IPS-NIHi7 (cell line): ENCODE results near the gene AOPEP.

Experiments used
- DNase-seq: peaks from one replicate; pipeline ENCODE4 v3.0.0; 2012; ENCODE audit warnings: mixed read lengths; ENCODE audit errors: extremely low spot score

The AOPEP gene

DNA sequence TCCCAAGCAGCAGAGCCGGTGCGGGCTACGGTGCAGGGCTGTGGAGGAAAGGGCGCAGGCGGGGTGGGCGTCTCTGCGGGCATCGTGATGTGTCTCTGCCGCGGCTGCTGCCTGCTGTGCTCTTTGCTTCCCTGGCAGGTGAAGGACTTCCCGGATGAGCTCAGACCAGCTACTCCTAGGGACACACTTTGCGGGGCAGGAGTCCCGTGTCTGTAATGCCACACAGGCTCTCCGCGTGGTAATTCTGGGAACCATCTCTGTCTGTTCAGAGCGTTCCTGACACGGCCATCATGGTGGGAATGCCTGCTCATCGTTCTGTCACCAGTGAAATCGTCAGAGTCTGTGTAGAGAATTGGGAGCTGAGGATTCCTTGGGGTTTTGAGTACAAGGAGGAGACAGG is 355.5 kb downstream of the AOPEP start:
- DNase-seq = no peak

DNA sequence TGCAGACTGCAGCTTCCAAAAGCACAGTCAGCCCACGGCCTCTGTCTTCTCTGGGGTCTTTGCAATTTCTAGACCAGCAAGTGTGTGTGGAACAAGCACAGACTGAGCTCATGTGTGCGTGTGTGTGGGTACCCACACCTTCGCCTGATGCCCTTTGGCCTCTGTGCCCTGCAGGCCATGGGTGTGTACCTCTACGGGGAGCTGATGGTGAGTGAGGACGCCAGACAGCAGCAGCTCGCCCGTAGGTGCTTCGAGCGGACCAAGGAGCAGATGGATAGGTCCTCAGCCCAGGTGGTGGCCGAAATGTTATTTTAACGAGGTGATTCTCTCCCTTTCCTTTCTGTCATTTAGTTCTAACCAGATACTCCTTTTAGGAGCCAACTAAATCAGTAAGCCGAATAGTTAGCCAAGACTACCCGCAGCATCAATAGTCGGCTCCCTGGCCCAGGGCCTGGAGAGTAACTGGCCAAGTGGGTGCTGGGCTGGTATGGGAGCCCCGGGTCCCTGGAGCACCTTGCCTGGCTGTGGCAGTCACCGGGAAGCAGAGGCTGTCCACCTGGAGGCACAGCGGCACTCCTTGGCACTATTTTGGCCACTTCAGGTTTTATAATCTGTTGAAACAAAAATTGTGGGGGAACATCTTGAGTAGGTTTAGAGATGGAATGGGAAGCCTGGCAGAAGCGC is 356.0 kb downstream of the AOPEP start:
- DNase-seq = no peak

DNA sequence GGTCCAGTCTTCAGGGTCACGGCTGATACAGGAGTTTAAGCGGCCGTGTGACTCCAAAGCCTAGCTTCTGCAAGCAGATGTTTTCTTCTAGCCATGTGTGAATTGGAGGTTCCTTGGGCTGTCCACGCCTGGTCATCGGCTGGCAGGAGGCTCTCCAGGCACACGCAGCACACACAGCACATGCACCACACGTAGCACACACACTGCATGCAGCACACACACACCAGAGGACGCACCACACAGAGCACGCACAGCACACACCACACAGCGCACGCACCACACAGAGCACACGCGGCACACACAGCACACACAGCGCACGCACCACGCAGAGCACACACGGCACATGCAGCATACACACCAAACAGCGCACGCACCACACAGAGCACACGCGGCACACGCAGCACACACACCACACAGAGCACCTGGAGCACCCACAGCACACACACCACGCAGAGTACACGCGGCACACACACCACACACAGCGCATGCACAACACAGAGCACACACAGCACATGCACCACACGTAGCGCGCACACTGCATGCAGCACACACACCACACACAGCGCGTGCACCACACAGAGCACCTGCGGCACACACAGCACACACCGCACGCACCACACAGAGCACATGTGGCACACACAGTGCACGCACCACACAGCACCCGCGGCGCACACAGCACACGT is 356.7 kb downstream of the AOPEP start:
- DNase-seq = no peak

DNA sequence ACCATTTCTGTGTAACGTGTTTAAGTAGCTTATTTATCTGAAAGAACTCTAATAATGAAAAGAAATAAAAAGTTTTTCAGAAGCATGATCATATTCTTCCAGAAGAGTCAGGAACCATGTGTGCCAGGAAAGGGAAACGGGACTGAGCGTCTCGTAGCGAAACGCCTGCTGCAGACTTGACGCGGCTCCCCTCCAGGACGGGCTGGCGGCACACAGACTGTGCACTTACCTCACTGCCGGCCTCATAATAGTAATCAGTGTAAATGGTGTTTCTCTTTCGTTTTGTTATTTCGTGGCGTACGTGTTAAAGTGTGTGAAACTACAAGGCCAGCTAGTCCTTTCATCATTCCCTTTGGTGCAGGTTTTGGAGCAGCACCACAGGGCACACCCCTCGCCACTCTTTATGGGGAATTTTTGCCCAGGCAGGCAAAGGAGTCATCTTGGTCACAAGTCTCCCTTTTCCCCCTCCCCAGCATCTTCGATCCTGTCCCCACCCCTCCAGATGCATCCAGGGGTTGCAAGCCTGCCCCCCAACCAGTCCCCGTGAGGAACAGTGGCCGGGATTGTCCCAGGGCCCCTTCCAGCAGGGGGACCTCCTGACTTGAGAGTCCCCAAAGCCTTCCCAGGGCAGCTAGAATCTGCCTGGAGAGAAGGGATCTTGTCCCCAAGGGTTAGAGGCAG is 357.9 kb downstream of the AOPEP start:
- no peak for DNase-seq

DNA sequence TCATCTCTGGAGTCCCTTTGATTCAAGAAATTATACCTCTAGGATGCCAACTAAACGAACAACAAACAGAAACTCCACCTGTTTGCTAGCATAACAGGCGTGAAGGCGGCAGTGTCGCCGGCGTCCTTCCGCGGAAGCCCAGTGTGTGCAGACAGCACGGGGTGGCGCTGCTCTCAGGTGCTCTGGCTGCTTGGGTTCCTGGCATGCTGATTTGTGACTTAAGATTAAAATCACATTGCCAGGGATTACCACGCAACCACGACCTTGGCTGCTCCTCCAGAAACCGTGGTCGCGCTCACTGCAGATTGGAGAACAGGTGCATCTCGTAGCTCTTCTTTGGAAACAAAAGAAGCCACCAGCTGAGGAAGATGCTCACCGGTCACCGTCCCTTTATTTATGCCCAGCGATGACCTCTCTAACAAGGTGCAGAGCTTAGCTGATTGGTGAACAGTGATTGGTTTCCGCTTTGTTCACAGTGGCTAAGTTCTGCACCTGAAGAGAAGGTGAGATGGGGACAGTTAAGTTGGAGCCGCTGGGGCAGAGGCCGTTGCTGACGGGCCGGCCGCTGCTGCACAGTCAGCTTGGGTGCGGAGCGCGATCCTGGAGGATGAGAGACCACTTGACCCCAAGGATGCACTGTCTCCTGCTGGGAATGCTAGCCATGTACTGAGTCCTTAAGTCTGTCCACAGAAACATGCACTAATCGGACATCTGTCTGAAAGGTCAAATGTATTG is 358.7 kb downstream of the AOPEP start:
- DNase-seq = no peak

DNA sequence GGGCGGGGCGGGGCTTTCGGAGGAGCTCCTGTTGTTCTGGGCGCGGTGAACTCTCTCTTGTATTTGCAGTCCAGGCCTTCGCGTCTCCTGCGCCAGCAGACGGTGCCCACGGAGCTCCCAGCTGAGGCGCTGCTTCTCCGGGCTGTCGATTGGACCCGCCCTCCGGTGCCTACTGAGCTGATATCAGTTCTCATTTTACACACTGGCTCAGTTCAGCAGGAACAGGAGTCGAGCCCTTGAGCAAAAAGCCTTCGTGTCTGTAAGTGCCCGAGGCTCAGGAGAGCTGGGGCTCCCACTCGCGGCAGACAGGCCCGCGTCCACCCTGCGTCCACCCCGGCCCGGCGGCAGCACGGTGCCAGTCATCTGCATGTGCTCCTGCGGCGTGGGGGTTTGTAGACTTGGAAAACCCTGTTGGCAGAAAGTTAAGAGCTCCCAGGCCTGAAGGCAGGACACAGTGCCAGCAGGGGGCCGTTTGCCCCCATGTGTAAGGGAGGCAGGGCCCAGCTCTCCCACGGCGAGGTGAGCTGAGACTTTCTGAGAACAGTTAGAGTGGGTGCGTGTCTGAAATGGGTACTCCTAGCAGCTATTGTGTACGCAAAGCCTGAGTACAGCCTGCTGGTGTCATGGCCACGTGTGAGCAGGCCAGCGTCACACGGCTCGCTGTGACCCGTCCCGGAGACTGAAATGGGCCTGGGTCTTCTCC is 359.5 kb downstream of the AOPEP start:
- DNase-seq = no peak

DNA sequence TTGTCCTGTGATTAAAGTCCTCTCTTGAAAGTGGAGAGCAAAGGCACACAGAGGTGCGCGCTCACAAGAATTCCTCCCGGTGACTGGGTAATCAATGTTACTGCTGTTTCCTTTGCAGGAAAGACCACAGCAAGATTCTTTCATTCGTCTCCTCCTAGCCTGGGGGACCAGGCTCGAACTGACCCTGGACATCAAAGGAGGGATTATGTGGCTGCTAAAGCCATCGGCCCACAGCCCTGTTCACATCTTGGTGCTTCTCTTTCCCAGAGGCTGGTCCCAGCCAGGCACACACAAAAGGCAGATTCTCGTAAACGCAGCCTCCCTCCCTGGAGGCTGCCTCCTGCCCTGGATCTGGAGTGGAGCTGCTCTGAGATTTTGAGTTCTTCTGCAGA is 360.1 kb downstream of the AOPEP start:
- DNase-seq = no peak

DNA sequence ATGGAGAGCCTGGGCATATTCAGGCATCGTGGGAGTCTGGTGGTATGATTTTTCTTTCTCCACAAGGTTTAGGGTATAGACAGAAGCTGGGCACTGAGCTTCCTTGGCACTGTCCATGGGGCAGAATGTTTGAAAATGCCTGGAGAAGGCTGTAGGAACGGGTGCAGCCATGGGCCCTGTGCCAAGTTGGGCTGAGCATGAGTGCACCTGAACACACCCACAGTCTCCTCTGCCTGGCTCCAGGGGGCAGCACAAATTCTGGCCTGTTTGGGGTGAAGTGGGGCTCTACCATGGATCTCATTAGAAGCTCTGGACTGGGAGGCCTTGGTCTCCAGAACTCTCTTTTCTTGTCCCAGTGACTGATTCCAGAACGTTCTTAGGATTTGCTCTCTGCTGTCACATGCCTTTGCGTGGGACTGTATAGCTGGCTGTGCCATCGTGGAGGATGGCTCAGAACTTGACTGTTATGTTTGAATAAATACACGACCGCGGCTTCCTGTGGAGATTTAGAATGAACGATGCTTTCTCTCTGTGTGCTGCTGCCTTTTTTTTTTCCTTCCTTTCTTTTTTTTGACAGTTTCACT is 361.3 kb downstream of the AOPEP start:
- DNase-seq = no peak

DNA sequence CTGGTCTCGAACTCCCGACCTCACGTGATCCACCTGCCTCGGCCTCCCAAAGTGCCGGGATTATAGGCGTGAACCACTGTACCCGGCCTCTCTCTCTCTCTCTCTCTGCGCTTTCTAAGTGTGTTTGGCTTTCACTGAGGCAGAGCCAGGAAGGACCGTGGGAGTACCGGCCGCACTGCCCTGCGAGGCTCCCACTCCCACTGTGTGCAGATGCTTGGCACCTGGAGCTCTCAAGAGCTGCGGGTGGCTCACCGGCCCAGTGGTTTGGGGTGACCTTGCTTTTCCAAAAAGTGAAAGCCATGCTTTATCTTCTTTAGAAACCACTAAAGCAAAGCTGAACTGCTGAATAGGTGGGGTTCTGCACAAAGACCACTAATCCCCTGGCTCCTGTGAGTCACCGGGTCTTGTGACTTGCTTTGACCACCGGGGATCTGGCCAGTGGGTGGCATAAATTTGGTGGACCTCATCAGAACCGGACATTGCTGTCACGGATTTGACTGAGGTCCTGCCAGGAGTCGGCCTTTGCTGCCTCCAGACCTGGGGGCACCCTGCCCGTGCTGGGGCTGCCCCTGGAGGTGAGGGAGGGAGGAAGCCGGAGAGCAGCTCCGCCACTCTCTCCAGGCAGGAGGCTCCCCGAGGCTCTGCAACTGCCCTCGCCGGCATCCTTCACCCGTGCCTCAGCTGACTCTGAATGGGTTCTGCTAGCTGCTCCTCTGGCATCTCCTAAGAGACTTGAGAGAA is 362.1 kb downstream of the AOPEP start:
- DNase-seq = no peak

DNA sequence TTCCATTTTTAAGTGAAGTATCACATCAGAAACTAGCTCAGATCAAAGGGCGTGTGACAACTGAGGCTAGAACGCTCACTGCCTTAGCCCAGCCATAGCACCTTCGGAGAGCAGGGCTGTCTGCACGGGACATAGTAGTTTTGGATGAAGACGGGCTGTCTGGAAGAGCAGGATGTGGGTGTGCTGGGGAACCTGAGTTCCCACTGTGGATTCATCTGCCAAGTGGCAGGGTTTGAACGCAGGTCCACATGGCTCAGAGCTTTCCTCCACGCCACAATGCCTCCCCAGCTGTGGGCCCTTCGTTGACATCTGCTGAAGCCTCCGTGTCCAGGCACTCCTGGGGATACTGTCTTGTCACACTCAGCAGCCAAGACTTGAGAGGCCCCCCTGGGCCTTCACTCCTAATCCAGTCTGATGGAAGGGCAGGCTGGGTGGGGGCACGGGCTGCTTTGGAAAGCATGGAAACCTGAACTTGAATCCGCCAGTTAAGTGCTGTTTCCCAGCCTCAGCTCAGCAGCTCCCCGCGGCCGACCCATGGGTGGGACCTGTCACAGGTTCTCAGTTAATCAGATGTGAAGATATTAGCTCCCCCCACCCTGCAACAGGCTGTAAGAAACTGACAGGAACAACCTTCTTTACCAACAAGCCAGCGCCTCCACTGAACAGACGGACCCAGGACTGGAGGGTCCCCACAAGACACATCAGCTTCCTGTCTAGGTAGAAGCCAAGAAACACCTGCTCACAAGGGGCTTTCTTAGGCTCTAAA is 362.9 kb downstream of the AOPEP start:
- DNase-seq = no peak

DNA sequence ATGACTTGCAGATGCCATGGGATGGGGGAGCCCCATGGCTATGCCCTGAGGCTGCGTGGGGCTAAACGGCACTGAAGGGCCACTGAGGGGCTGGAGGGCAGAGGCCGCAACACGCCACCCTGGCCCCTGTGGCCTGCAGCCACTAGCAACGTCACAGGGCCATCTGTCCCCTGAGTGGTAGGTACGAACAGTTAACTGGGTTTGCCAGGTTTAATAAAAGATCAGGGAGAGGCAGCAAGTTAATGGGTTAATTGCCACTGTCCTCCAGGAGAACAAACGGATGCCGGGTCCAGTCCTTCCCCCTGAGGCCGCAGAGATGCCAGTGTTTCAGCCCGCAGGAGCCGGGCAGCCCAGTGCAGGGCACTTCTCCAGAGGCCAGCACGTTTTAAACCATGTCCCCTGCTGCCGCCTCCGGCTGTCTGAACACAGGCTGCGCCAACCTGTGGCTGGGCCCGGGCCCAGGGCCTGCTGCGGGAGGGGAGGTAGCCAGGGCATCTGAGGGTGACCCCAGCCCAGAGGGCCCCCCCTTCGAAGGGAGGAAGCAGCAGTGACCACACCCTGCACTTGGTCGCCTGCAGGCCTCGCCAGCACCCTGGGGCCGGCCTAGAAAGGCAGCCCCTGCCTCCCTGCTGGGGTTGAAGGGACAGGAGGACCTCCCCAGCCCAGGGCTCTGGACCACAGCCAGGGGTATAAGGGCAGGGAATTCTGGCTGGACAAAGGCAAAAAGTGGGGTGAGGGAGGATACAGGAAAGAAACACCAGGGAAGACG is 363.7 kb downstream of the AOPEP start:
- no peak for DNase-seq

DNA sequence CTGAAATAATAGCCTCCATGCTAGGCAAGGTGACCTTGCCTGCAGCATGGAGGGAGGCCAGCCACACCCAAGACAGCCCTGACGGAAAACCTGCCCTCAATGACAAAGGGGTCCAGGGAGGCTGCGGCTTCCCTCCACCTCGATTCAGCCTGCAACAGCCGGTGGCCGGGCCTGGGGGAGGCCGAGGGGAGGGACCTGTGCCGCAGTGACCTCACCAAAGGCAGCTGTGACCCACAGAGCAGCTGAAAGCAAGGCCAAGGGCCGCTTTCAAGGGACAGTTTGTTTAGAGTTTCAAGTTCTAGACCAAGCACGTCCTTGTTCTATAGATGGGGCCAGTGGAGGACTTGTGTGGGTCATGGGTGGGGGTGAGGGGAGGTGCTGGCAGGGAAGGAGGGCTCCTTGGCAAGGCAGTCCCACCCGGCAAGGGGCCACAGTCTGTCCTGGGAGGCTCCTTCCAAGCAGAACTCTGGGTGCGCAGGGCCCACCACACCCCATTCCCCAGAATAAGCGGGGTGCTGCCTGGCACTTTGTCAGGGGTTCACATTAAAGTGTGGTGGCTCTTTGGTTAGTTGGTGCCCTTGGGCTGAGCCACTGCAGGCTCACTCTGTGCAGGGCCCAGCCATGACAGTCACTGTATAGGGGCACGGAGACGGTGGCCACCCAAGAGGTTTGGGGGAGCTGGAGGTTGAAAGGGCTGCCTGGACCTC is 364.5 kb downstream of the AOPEP start:
- no peak for DNase-seq

DNA sequence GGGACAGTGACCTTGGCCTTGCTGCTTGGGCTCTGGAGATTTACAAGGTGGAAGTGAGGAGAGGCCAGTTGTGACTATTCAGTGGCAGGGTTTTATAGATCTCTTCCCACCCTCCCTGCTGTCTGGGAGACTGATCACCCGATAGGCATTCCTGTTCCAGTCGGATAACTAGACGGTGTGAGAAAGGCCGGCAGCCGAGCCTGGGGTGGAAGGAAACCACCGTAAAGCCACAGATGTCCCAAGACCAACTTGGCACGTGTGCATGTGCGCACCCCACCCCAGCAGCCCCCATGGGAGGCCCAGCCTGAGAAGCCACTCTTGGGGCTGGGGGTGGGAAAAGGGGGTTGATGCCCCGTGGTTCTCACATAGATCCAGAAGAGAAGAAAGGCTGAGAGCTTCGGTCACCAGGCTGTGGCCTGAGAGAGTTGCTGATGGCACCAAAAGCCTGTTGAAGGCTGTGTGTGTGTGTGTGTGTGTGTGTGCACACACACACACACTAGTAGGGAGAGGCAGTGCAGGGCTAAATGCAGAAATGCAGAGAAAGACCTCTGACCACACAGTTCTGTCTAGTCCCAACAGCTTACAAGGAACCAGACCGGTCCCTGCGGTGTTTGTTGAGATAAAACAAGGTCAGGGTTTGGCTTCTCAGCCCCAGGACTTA is 365.2 kb downstream of the AOPEP start:
- no peak for DNase-seq

DNA sequence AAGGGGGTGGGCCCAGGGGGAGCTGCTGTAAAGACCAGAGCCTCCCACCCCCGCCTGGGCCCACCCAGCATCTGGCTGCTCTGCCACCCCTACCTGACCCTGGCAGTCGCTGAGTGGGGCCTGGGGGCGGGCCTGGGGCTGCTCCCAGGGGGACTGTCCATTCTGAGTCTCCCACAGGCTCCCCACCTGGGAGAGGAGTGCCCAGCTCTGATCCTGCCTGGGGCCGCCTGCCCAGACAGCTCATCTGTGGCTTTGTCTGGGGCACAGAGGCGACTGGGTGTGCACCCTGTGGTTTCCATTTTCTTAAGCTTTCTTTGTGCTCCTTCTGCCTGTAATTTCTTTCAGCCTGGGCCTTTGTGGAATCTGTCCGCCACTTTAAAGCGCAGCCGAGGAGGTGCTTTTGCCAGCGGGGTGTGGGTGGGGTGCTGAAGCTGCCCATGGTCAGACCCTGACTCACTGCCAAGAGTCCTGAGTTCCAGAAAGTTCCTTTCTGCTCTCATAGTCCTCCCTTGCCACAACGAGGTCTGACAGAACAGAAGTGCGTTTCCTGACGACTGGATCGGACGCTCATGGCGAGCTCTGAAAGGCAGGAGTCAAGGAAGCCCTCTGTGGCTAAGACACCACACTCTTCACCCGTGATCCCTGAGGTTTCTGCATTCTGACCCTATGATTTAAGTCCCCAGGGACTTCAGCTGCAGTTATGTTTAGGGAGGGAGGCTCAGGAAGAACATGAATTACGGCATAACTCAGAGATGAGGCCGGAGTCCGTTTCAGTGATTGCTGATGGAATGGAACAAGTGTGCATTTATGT is 366.0 kb downstream of the AOPEP start:
- DNase-seq = no peak

DNA sequence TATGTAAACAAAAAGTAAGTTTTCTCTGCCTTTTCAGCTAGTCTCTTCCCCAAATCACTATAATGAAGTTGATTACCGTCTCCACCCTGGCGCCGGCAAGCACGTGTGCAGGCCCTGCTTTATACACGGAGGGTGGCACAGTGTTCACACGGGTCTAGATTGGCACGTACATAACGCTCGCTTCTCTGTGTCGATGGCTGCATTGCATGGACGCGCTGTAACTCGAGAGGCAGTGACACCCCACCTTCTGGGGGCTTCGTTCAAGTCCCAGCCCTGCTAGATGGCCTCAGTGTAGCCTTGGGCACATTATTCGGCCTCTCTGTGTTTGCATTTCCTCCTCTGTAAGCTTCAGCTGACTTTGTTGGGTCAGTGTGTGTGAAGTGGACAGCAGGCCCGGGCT is 367.1 kb downstream of the AOPEP start:
- DNase-seq = no peak

DNA sequence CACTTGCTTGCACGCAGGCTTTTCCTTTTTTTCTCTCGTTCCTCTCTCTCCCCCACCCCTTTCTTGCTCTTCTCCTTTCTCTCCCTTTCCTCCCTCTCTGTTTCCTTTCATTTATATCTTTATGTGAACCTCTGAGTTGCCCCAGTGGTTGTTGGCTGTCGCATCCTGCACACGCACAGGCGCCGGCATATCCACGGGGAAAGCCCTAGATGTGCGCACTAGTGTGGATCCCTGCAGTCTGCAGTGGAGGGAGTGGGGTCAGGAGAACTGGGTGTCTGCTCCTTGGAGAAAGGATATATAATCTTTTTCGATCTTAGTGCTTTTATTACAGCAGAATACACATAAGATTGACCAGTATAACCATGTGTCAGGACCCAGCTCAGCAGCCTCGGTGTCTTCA is 367.5 kb downstream of the AOPEP start:
- DNase-seq = no peak
